Small intestine (tissue), 7 donors: ENCODE measurements around the gene SKI. TPM values are rescaled to one million over a fixed set of nuclear protein-coding genes. Genes with fewer than 3 reads are reported as not detected.

ENCODE experiments used
- DNase-seq, 2 donors: peaks; one replicate each; pipeline versions ENCODE4 v3.0.0 to v3.0.0-alpha.2; 2013
- FAIRE-seq: peaks from 2 replicates; lab custom pipeline; 2012; peaks lifted over from hg19 to GRCh38; lab: Jason Lieb, UNC
- H3K27ac ChIP-seq, 3 donors: one replicate each; pipeline ENCODE4 v1.5.1; 2013; ENCODE audit warnings: low read length in 2 of 3, mild to moderate bottlenecking in 2 of 3, control low read depth in 1 of 3, inconsistent platforms in 1 of 3, low read depth in 1 of 3, moderate library complexity in 1 of 3
- H3K27me3 ChIP-seq, 3 donors: one replicate each; pipeline ENCODE4 v1.6.1; 2013; ENCODE audit warnings: low read length in 3 of 3, inconsistent platforms in 1 of 3; ENCODE audit not compliant: control insufficient read depth in 3 of 3, insufficient read depth in 3 of 3
- H3K36me3 ChIP-seq, 3 donors: one replicate each; pipeline ENCODE4 v1.6.1; 2013; ENCODE audit warnings: low read length in 3 of 3, inconsistent platforms in 1 of 3, low read depth in 1 of 3, mild to moderate bottlenecking in 1 of 3, moderate library complexity in 1 of 3; ENCODE audit not compliant: control insufficient read depth in 3 of 3, insufficient read depth in 2 of 3
- H3K4me1 ChIP-seq, 3 donors: one replicate each; pipeline ENCODE4 v1.6.1; 2013; ENCODE audit warnings: low read length in 2 of 3, inconsistent platforms in 1 of 3, low read depth in 1 of 3, mild to moderate bottlenecking in 1 of 3, moderate library complexity in 1 of 3; ENCODE audit not compliant: control insufficient read depth in 3 of 3, insufficient read depth in 2 of 3
- H3K4me3 ChIP-seq, 3 donors: one replicate each; pipeline ENCODE4 v1.5.1; 2013; ENCODE audit warnings: low read length in 3 of 3, control low read depth in 1 of 3, inconsistent platforms in 1 of 3, low read depth in 1 of 3, mild to moderate bottlenecking in 1 of 3, moderate library complexity in 1 of 3
- H3K9me3 ChIP-seq, 2 donors: one replicate each; pipeline ENCODE4 v1.6.1; 2013; ENCODE audit warnings: low read depth in 1 of 2, low read length in 1 of 2; ENCODE audit not compliant: control insufficient read depth in 2 of 2, insufficient read depth in 1 of 2
- WGBS, 3 donors: extraction: QIAGEN DNeasy Blood & Tissue Kit; methylation state at CpG; one replicate each; pipeline ENCODE4 v1.1.7; 2013; 5-methylcytosine and 5-hydroxymethylcytosine counted together
- polyA plus RNA-seq, 4 donors: library from polyadenylated mRNA; stranded (reverse) in 3 of 4; unstranded in 1 of 4; fragments of 200-250 nt in 3 of 4; fragments of 120-200 nt in 1 of 4; gene quantifications; one replicate each; pipeline versions ENCODE4 v1.2.1 to v1.2.3, GENCODE V29; 2013
- donor health status: healthy with polysubstance abuse.
- donor health status: control.
- donor health status: control.
- donor health status: Bipolar disorder and iron deficiency.
- donor health status: healthy.

Gene SKI
- polyA plus RNA-seq, 4 donors, result 4.2 to 45.1 (median 11.6) TPM

DNA sequence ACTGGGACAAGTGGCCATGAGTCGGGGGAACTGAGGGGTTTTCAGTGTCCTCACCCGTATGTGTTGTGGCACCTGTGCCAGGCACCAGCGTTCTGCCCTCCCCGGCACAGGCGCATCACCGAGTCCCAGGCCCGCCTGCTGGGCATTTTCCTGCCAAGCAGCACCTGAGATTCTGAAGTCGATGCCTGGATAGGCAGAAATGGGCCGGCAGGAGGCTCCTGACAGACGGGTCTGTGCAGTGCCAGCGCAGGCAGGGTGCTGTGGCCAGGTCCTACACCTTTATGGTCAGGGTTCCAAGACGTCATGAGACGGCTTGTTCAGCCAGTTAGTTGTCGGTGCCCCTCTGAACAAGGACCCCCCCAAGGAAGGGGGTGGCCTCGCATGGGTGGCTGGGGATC is 44.2 kb upstream of the SKI start:
- Histone ChIP-seq H3K4me1 (peaks cover 0 to 7% (median 0%) of the 10 kb centered on the region in 3 donors), H3K9me3 (no peaks in the 10 kb centered on the region), H3K27ac (no peak overlapping the region), H3K4me3 (no peak overlapping the region), H3K27me3 (no peaks in the 10 kb centered on the region), H3K36me3 (peaks cover 7 to 88% (median 14%) of the 10 kb centered on the region in 3 donors)
- WGBS, 3 donors, result 89 to 92% (median 91%) methylated on average over 15 of the region's 15 CpGs
- FAIRE-seq (no peak), DNase-seq (no peak)

- 86 to 92% (median 90%) methylated on average over 18 of the region's 18 CpGs for WGBS, 3 donors
- Histone ChIP-seq H3K27me3 (no peaks in the 10 kb centered on the region), H3K9me3 (no peaks in the 10 kb centered on the region), H3K4me3 (no peak overlapping the region), H3K36me3 (peaks cover 7 to 82% (median 14%) of the 10 kb centered on the region in 3 donors), H3K27ac (no peak overlapping the region), H3K4me1 (peaks cover 0 to 11% (median 0%) of the 10 kb centered on the region in 3 donors)
- FAIRE-seq (no peak), DNase-seq (no peak)
These were observed 43.6 kb upstream of the SKI start for GRCh38 chr1:2184531-2184930.

DNA sequence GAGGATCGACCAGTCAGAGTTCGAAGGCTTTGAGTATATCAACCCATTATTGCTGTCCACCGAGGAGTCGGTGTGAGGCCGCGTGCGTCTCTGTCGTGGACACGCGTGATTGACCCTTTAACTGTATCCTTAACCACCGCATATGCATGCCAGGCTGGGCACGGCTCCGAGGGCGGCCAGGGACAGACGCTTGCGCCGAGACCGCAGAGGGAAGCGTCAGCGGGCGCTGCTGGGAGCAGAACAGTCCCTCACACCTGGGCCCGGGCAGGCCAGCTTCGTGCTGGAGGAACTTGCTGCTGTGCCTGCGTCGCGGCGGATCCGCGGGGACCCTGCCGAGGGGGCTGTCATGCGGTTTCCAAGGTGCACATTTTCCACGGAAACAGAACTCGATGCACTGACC is 43.2 kb upstream of the SKI start:
- Histone ChIP-seq H3K4me3 (no peak overlapping the region), H3K9me3 (no peaks in the 10 kb centered on the region), H3K36me3 (peaks cover 7 to 78% (median 14%) of the 10 kb centered on the region in 3 donors), H3K27ac (no peak overlapping the region), H3K27me3 (no peaks in the 10 kb centered on the region), H3K4me1 (peaks cover 0 to 14% (median 0%) of the 10 kb centered on the region in 3 donors)
- no peak for FAIRE-seq
- no peak for DNase-seq
- WGBS, 3 donors, result 92 to 97% (median 94%) methylated on average over 33 of the region's 33 CpGs

GRCh38 chr1:2185880-2186855 is 42.0 kb upstream of the SKI start:
- Histone ChIP-seq H3K4me3 (no peak overlapping the region), H3K27ac (no peak overlapping the region), H3K27me3 (no peaks in the 10 kb centered on the region), H3K4me1 (peaks cover 0 to 27% (median 0%) of the 10 kb centered on the region in 3 donors), H3K9me3 (no peaks in the 10 kb centered on the region), H3K36me3 (peaks cover 7 to 77% (median 8%) of the 10 kb centered on the region in 3 donors)
- DNase-seq (no peak), FAIRE-seq (no peak)
- WGBS, 3 donors, result 92 to 93% (median 92%) methylated on average over 38 of the region's 38 CpGs

DNA sequence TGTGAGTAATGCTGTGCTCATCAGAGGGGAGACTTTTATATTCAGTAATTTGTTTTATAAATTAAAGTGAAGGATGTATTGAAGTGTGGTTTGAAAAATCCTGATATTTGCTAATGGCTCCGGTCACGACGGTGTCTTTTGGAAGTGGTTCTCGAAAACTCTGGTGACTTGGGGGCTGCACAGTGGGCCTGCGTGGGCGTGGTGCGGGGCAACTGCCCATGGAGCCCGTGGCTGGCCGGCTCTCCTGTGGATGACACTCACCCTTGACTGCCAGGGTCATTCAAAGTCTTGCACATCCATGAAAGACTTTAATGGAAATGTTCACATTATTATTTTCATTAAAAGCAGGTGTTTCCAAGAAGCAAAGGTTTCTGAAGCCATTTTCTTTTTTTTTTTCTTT is 41.2 kb upstream of the SKI start:
- Histone ChIP-seq H3K36me3 (peaks cover 7 to 76% (median 8%) of the 10 kb centered on the region in 3 donors), H3K4me3 (no peak overlapping the region), H3K27me3 (no peaks in the 10 kb centered on the region), H3K27ac (no peak overlapping the region), H3K9me3 (no peaks in the 10 kb centered on the region), H3K4me1 (peaks cover 0 to 28% (median 0%) of the 10 kb centered on the region in 3 donors)
- DNase-seq, result no peak
- FAIRE-seq, result no peak
- 87 to 93% (median 88%) methylated on average over 9 of the region's 9 CpGs for WGBS, 3 donors

DNA sequence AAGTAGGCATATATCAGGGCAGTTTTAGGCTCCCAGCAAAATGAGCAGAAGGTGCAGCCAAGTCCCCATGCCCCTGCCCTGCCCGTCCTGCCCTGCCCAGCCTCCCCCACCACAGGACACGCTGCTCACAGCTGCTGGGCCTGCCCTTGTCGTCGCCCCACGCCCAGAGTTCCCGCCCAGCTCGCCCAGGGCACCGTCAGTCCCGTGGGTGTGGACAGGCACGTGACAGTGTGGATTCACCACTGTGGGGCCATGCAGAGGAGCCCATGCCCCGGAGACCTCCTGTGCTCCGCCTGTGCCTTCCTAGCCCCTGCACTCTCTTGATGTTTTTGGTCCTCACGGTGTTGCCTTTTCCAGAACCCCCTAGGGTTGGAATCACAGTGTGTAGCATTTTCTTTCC is 40.5 kb upstream of the SKI start:
- Histone ChIP-seq H3K4me3 (no peak overlapping the region), H3K36me3 (peaks cover 7 to 76% (median 8%) of the 10 kb centered on the region in 3 donors), H3K9me3 (no peaks in the 10 kb centered on the region), H3K27ac (peak overlapping the region in 1 of 3 donors; percentile 23), H3K4me1 (peaks cover 0 to 34% (median 0%) of the 10 kb centered on the region in 3 donors), H3K27me3 (no peaks in the 10 kb centered on the region)
- DNase-seq (peak; percentile 43 to 44), FAIRE-seq (no peak)
- 36 to 70% (median 44%) methylated on average over 13 of the region's 13 CpGs for WGBS, 3 donors

DNA sequence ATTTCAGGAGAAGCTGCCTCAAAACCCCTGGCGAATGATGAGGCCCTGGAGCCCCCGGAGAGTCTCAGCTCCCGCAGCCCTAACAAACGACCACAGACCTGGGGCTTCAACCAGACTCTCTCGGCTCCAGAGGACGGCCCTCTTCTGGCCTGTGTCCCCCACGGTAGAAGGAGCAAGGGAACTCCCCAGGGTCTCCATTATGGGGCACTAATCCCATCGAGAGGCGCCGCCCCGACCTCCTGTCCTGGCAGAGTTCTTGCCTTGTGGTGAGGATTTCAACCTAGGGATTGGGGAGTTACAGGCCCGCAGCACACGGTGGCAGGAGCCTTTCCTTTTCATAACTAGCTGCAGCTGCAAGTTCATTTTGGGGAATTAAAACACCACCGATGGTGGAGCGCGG is 39.8 kb upstream of the SKI start:
- WGBS, 3 donors, result 91 to 93% (median 92%) methylated on average over 16 of the region's 16 CpGs
- Histone ChIP-seq H3K27ac (no peak overlapping the region), H3K4me1 (peaks cover 0 to 41% (median 0%) of the 10 kb centered on the region in 3 donors), H3K4me3 (no peak overlapping the region), H3K9me3 (no peaks in the 10 kb centered on the region), H3K36me3 (peaks cover 7 to 79% (median 8%) of the 10 kb centered on the region in 3 donors), H3K27me3 (no peaks in the 10 kb centered on the region)
- FAIRE-seq (no peak), DNase-seq (no peak)

DNA sequence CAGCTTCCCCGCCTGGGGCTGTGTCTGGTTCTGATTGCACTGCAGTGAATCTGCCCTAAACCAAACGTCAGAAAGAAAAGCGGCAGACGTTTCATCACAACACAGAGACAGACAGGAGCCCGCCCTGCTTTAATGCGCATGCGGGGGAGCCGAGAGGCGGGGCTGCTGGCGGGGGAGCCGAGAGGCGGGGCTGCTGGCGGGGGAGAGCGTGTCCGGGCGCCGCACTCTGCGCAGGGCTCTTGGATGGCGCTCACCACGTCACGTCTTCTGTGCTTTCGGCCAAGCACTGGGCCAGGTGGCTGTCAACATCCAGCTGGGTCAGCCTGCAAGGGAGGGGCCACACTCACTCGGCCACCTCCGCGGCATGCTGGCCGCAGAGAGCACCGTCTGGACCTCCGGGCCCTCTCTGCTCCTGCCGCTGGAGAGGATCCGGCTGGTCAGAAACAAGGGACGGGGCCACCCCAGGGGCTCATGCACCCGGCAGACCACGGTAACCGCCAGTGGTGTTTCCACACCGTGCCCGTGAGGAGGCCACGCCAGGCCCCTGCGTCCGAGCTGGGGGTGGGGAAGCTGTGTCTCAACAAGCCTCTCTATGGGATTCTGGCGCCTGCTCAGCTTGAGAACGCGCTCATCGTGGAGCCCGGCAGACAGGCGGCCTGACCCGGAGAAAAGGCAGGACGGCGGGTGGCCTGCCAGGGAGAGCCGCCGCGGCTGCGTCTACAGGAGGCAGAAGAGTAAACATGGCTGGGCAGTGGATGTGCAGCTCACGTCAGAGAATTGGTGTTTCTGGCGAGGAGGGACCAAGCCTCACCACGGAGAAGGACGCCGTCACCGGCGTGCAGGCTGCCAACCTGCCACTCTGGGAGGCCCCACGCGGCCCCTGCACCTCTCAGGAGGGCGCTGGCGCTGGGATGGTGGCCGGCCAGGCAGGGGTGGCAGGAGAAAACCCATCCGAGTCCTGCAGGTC is 38.4 kb upstream of the SKI start:
- no peak for FAIRE-seq
- Histone ChIP-seq H3K27me3 (no peaks in the 10 kb centered on the region), H3K27ac (peak overlapping the region; percentile 17 to 91 (median 87)), H3K4me3 (peak overlapping the region; percentile 33 to 50 (median 41)), H3K9me3 (no peaks in the 10 kb centered on the region), H3K36me3 (peaks cover 7 to 66% (median 8%) of the 10 kb centered on the region in 3 donors), H3K4me1 (peaks cover 0 to 47% (median 3%) of the 10 kb centered on the region in 3 donors)
- peak; percentile 93 to 96 for DNase-seq
- WGBS, 3 donors, result 13 to 23% (median 14%) methylated on average over 58 to 65 of the region's 65 CpGs
